Kidney epithelial cell (primary cell): ENCODE data around the gene USP31. TPM values are rescaled to one million over a fixed set of nuclear protein-coding genes. Genes with fewer than 3 reads are reported as not detected.

Source experiments
- DNase-seq: peaks from one replicate; pipeline ENCODE4 v3.0.0-alpha.2; 2010; ENCODE audit warnings: low read depth
- H3K27me3 ChIP-seq: 2 replicates; pipeline ENCODE4 v1.6.0; 2011; ENCODE audit warnings: low read length; ENCODE audit not compliant: control insufficient read depth, insufficient read depth
- H3K36me3 ChIP-seq: 2 replicates; pipeline ENCODE4 v1.5.1; 2011; ENCODE audit warnings: low read length; ENCODE audit not compliant: control insufficient read depth, insufficient read depth
- H3K4me3 ChIP-seq: 2 replicates; pipeline ENCODE4 v1.5.1; 2011; ENCODE audit warnings: low read depth, mild to moderate bottlenecking, control low read depth, low read length
- total RNA-seq: library from RNA; depleted of rRNA; stranded (reverse); fragments of >200 nt; gene quantifications from 2 replicates; pipeline ENCODE4 v1.2.3, GENCODE V29; 2015
- TF ChIP-seq, protein P1 (sequence below): IDR thresholded peaks from 2 replicates; pipeline ENCODE4 v1.5.1; 2011; ENCODE audit warnings: mild to moderate bottlenecking, moderate library complexity, low read length, control low read depth, inconsistent platforms; ENCODE audit not compliant: insufficient read depth, poor library complexity, severe bottlenecking

The USP31 gene
- total RNA-seq, 1 donor from 2014 or later: 16.1 TPM

DNA sequence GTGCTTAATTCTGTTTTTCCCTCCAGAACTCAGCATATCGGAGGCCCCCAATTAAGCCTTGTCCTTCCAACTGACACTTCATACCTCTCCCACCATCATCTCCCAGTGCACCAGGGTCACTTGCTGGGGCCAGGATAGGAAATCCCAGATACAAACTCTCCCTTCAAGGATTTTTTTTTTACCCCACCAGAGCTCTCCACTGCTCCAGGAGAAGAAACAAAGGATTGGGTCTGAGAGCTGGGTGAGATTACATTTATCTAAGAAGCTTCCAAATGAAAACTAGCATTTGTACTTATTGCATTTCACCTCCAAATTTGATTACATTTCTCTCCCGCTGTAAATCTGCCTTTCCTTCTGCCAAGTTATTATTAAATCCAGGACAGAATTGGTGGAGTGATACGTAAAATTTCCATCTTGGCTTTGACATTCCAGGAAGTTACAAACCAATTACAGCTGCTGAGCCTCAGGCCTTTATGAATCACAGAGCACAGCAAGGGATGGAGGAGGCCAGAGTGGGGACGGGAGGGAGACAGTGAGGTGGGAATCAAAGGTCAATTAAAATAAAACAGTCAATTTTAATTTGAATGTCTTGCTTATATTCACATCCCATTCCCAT is 123.5 kb downstream of the USP31 start:
- Histone ChIP-seq H3K27me3 (no peaks in the 10 kb centered on the region), H3K4me3 (no peak overlapping the region), H3K36me3 (no peaks in the 10 kb centered on the region)
- TF ChIP-seq, protein P1, sequence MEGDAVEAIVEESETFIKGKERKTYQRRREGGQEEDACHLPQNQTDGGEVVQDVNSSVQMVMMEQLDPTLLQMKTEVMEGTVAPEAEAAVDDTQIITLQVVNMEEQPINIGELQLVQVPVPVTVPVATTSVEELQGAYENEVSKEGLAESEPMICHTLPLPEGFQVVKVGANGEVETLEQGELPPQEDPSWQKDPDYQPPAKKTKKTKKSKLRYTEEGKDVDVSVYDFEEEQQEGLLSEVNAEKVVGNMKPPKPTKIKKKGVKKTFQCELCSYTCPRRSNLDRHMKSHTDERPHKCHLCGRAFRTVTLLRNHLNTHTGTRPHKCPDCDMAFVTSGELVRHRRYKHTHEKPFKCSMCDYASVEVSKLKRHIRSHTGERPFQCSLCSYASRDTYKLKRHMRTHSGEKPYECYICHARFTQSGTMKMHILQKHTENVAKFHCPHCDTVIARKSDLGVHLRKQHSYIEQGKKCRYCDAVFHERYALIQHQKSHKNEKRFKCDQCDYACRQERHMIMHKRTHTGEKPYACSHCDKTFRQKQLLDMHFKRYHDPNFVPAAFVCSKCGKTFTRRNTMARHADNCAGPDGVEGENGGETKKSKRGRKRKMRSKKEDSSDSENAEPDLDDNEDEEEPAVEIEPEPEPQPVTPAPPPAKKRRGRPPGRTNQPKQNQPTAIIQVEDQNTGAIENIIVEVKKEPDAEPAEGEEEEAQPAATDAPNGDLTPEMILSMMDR: no peak
- no peak for DNase-seq

DNA sequence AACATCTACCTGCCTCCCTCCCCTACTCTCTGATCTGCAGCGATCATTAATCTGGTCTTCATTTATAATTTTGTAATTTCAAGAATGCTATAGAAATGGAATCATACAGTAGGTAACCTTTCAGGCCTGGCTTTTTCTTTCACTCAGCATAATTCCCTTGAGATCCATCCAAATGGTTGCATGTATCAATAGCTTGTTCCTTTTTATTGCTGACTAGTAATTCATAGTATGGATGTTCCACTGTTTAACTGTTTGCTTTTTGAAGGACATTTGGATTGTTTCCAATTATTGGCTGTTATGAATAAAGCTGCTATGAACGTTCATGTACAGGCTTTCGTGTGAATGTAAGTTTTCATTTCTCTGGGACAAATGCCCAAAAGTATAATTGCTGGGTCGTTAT is 125.2 kb downstream of the USP31 start:
- H3K36me3 ChIP-seq: no peaks in the 10 kb centered on the region
- H3K4me3 ChIP-seq: no peak overlapping the region
- DNase-seq: no peak
- TF ChIP-seq, protein P1: no peak
- no peaks in the 10 kb centered on the region for H3K27me3 ChIP-seq

GRCh38 chr16:23020084-23020483 is 129.2 kb downstream of the USP31 start:
- DNase-seq: no peak
- Histone ChIP-seq H3K36me3 (no peaks in the 10 kb centered on the region), H3K4me3 (no peak overlapping the region), H3K27me3 (no peaks in the 10 kb centered on the region)
- TF ChIP-seq, protein P1: no peak

GRCh38 chr16:23016368-23016767 is 132.9 kb downstream of the USP31 start:
- Histone ChIP-seq H3K4me3 (no peak overlapping the region), H3K27me3 (no peaks in the 10 kb centered on the region), H3K36me3 (no peaks in the 10 kb centered on the region)
- TF ChIP-seq, protein P1: no peak
- DNase-seq: no peak

DNA sequence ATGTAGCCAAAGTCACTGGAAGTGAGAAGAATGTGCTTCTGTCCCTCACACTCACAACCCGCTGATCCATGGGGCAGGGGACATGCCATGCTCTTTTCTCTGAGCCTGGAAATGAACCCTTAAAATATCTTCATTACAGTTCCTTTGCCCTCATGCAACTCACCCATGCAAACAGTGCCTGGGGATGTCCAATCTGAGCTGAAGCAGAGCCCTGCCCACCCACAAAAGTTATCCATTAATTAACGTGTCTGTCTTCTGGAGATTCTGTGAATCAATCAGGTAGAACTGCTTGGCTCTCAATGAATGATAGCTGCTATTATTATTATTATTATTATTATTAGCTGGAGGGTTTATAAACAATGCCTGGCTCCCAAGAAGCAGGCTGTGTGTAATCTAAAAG is 133.7 kb downstream of the USP31 start:
- TF ChIP-seq, protein P1: no peak
- no peak for DNase-seq
- no peaks in the 10 kb centered on the region for H3K36me3 ChIP-seq
- no peaks in the 10 kb centered on the region for H3K27me3 ChIP-seq
- no peak overlapping the region for H3K4me3 ChIP-seq

GRCh38 chr16:23014592-23014991 is 134.7 kb downstream of the USP31 start:
- no peak overlapping the region for H3K4me3 ChIP-seq
- no peak for DNase-seq
- TF ChIP-seq, protein P1: no peak

More at GRCh38 chr16:23014592-23014991, 134.7 kb downstream of the USP31 start:
- Histone ChIP-seq H3K36me3 (no peaks in the 10 kb centered on the region), H3K27me3 (no peaks in the 10 kb centered on the region)
